OCI-LY1 (cell line): ENCODE measurements around the gene NEMP1.

Experiments
- EZH2 ChIP-seq: fragments of 200-600 bp; sonication (generic), shearing (Covaris generic); IDR thresholded peaks from 2 replicates; pipeline ENCODE4 v1.8.0; 2017; ENCODE audit warnings: borderline replicate concordance, mixed run types, mild to moderate bottlenecking, antibody characterized with exemption, low read length, moderate library complexity, mixed read lengths
- TF ChIP-seq, protein P1 (sequence below): fragments of 200-600 bp; sonication (generic), shearing (Covaris generic); IDR thresholded peaks from 2 replicates; pipeline ENCODE4 v1.5.1; 2017; ENCODE audit warnings: mild to moderate bottlenecking, antibody characterized with exemption, low read length, moderate library complexity, mixed read lengths

DNA sequence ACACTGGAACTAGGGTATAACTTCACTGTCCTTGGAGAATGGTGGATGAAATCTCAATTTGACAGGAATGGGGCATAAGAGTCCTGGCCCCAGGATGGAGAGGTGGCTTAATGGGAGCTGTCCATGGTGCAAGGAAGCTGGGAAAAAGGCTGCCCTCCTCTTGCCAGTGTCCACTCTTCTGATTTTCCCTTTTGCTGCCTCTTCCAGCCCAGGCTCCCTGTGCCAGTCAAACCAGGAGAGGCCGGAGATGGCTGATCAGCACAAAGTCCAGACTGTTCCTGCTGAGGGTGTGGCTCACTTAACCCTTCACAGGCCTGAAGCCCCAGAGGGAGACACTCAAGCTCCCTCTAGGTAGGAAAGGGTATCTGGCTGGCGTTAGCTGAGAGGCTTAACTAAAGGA, 28.7 kb downstream of the NEMP1 start, which contains the start of gene MYO1A:
- TF ChIP-seq, protein P1, sequence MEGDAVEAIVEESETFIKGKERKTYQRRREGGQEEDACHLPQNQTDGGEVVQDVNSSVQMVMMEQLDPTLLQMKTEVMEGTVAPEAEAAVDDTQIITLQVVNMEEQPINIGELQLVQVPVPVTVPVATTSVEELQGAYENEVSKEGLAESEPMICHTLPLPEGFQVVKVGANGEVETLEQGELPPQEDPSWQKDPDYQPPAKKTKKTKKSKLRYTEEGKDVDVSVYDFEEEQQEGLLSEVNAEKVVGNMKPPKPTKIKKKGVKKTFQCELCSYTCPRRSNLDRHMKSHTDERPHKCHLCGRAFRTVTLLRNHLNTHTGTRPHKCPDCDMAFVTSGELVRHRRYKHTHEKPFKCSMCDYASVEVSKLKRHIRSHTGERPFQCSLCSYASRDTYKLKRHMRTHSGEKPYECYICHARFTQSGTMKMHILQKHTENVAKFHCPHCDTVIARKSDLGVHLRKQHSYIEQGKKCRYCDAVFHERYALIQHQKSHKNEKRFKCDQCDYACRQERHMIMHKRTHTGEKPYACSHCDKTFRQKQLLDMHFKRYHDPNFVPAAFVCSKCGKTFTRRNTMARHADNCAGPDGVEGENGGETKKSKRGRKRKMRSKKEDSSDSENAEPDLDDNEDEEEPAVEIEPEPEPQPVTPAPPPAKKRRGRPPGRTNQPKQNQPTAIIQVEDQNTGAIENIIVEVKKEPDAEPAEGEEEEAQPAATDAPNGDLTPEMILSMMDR = no peak
- no peak for TF ChIP-seq EZH2
